Measurements from ENCODE around the gene NAA10. TPM values are rescaled to one million over a fixed set of nuclear protein-coding genes. Genes with fewer than 3 reads are reported as not detected.

Gene NAA10
- total RNA-seq, 1 donor from 2014 or later = 94.4 TPM

DNA sequence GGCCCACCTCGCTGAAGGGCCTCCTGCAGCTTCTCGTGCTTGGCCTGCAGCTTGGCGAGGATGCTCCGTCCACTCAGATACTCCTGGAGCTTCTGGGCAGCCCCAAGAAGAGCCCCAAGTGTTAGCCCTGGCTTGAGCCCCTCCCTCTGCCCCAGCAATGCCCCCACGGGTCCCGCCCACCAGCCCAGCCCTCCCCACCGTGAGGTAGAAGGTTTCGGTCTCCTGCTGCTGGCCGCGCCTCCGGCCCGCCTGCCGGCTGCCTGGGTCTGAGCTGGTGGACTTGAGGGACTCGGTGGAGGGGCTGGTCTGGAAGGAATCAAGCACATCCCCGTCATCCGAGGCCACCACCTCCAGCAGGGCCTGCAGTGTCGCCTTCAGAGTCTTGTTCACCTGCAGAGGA is 21.6 kb downstream of the NAA10 start:
- intact Hi-C loops (cut with micrococcal nuclease) = no loop called here

DNA sequence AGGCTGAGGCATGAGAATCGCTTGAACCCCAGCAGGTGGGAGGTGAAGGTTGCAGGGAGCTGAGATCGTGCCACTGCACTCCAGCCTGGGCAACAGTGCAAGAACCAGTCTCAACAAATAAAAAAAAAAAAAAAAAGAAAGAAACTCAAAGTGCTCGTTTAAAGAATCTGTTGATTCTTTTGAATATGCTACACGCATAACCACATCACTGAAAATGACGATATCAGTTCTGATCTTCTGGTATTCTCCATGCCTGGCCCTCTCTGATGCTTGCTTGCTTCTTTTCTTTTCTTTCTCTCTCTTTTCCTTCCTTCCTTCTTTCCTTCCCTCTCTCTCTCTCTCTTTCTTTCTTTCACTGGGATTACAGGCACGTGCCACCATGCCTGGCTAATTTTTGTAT is 23.0 kb downstream of the NAA10 start:
- intact Hi-C loops (cut with micrococcal nuclease) = no loop called here

GRCh38 chrX:153910446-153910845 is 24.4 kb downstream of the NAA10 start:
- intact Hi-C loops (cut with micrococcal nuclease) = no loop called here

- intact Hi-C loops (cut with micrococcal nuclease) = no loop called here
Measured at GRCh38 chrX:153909980-153910360, 24.9 kb downstream of the NAA10 start.

DNA sequence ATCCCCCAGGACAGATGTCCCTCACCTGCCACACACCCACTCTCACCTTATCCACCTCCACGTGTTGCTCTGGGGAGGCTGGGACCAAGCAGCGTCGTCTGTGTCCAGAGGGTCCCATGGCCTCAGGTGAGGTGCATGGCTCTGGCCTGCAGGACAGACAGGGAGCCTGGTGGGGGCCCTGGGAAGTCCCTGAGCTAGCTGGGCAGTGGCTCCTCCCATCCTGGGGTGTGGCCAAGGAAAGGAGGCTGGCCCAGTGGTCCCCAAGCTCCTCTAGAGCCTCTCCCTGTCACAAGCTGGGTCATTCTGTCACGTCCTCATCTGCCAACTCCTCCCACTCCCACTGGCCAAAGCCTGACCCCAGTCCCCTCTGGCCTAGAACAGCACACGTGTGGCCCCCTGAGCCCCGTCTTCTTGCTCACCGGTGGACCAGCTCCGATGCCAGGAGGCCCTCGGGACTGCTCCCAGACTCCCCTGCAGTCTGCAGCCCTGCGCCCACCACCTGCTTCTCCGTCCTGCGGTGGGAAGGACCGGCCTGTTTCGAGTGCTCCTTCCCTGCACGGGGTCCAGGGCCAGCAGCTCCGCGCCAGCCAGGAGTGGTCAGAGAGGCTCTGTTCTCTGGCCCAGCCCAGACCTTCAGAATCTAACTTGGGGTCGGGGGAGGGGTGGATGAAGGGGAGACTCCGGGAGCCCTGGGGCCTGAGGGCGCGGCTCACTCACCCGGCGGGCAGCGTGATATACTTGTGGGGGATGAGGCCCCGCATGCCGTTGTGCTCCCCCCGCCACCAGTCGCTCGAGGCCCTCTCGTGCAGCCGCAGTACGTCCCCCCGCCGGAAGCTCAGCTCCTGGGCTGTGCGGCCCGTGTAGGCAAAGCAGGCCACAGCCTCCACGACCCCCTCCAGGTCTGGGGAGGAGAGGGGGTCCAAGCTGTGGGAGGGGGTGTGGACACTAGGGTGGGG is 25.5 kb downstream of the NAA10 start:
- intact Hi-C loops (cut with micrococcal nuclease) = no loop called here

DNA sequence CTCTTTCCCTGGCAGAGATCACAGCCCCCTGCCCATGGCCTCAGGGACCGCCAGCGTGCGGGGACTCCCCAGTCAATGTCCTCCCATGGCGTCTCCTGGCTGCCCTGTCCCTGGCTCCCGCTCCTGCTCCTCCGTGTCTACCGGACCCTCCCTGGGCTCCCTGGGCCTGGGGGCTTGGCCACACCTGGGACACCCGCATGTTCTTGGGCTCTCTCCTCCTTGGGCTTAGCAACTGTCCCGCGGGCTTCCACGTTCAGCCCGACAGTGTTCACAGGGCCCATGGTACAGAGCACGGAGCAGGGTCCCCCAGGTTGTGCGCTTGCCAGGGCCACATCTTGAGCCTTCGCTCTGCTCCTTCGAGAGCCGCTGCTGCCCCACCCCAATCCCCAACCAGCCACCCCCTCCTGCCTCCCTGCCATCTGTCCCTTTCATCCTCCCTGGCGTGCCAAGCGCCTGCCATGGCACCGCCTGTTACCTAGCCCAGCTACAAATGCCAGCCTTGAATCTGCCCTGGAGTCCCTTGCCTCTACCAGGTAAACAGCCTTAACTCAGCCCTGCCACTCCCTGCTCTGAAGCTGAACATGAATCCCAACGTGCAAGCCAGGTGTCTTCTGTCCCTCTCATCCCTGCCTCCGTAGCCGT is 26.5 kb downstream of the NAA10 start:
- intact Hi-C loops (cut with micrococcal nuclease) = no loop called here

DNA sequence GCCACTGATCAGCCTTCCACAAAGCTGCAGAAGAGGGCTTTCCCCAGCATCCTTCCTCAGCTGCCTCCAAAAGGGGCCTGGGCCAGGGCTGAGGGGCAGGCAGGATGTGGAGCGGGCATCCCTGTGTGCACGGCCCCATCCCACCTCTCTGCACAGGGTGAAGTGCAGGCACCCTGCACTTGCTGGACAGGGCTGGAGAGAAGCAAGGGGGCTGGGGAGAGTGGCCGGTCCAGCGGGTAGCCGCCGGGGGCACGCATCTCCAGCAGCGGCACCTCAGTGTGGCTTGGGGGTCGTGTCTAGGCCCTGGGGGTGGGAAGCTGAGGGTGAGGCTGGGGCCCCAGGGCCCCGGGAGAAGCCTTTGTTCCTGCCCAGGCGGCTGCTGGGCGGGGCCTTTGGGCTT is 27.4 kb downstream of the NAA10 start:
- intact Hi-C loops (cut with micrococcal nuclease) = no loop called here

DNA sequence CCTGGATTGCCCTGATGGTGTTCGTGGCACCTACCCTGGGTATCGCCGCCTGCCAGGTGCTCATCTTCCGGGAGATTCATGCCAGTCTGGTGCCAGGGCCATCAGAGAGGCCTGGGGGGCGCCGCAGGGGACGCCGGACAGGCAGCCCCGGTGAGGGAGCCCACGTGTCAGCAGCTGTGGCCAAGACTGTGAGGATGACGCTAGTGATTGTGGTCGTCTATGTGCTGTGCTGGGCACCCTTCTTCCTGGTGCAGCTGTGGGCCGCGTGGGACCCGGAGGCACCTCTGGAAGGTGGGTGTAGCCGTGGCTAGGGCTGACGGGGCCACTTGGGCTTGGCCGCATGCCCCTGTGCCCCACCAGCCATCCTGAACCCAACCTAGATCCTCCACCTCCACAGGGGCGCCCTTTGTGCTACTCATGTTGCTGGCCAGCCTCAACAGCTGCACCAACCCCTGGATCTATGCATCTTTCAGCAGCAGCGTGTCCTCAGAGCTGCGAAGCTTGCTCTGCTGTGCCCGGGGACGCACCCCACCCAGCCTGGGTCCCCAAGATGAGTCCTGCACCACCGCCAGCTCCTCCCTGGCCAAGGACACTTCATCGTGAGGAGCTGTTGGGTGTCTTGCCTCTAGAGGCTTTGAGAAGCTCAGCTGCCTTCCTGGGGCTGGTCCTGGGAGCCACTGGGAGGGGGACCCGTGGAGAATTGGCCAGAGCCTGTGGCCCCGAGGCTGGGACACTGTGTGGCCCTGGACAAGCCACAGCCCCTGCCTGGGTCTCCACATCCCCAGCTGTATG is 28.5 kb downstream of the NAA10 start:
- intact Hi-C loops (cut with micrococcal nuclease) = no loop called here

DNA sequence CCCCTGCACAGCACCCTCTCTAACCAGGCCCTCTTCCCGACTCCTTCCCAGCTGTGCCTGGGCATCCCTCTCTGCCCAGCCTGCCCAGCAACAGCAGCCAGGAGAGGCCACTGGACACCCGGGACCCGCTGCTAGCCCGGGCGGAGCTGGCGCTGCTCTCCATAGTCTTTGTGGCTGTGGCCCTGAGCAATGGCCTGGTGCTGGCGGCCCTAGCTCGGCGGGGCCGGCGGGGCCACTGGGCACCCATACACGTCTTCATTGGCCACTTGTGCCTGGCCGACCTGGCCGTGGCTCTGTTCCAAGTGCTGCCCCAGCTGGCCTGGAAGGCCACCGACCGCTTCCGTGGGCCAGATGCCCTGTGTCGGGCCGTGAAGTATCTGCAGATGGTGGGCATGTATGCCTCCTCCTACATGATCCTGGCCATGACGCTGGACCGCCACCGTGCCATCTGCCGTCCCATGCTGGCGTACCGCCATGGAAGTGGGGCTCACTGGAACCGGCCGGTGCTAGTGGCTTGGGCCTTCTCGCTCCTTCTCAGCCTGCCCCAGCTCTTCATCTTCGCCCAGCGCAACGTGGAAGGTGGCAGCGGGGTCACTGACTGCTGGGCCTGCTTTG is 29.2 kb downstream of the NAA10 start:
- intact Hi-C loops (cut with micrococcal nuclease) = no loop called here

DNA sequence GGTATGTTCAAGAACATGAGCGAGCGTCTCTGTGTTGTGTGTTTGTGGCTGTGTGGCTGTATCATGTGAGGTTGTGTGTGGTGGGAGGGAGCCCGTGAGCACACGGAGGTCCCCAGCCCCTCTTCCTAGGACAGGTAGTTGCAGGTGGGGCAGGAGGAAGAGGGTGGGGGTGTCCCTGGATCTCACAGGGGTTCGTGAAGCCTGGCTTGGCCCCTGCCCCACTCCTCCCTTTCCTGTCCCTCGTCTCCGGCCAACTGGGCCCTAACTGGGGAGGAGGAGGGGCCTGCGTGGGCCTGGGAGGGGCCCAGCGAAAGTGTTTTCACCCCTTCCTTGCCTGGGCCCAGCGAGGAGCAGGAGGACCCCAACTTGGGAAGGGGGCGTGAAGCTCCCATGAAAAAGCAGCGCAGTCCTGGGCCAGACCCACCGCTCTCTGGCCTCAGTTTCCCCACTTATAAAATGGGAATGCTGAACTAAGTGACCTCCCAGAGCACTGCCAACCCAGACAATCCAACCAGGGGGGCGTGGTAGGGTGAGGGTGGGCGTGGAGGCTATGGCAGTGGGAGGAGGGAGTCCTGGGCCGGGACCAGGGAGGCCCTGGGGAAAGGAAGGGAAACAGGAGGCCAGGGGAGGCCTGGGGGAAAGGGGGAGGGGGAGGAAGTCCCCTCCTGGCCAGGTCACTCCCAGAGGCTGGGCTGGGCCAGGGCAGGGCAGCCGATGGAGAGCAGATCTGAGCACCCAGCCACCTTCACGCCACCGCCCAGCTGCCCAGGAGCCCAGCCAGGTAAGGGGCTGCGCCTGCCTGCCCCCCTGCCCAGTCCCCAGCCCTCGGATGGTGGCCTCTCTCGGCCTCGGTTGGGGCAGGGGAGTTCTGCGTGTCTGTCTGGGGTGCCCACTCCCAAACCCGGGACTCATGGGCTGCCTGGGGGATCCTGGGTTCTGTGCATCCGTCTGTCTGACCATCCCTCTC is 30.6 kb downstream of the NAA10 start, which contains the start of gene AVPR2:
Gene AVPR2, plus strand, starts transcription at position 683 of the 967 bp plus-strand sequence. CDS start 473 bp downstream, outside the sequence.
- intact Hi-C loops (cut with micrococcal nuclease) = loop anchor here (5.0 kb wide), 1 partner anchor 112 kb away; the partner anchor contains the start of genes IDH3G and SSR4

GRCh38 chrX:153903238-153903980 is 31.4 kb downstream of the NAA10 start:
- intact Hi-C loops (cut with micrococcal nuclease) = loop anchor here (5.0 kb wide), 1 partner anchor 111 kb away; the partner anchor contains the start of genes IDH3G and SSR4

- intact Hi-C loops (cut with micrococcal nuclease) = loop anchor here (5.0 kb wide), 1 partner anchor 110 kb away; the partner anchor contains the start of genes IDH3G and SSR4
Measured at GRCh38 chrX:153902385-153902784, 32.5 kb downstream of the NAA10 start.

- intact Hi-C loops (cut with micrococcal nuclease) = loop anchor here (5.0 kb wide), 1 partner anchor 109 kb away; the partner anchor contains the start of genes IDH3G and SSR4
Measured at GRCh38 chrX:153901753-153902140, 33.1 kb downstream of the NAA10 start.

GRCh38 chrX:153900831-153901752 is 33.7 kb downstream of the NAA10 start:
- intact Hi-C loops (cut with micrococcal nuclease) = loop anchor here (5.0 kb wide), 1 partner anchor 109 kb away; the partner anchor contains the start of genes IDH3G and SSR4

GRCh38 chrX:153897899-153898298 is 36.9 kb downstream of the NAA10 start:
- intact Hi-C loops (cut with micrococcal nuclease) = no loop called here

DNA sequence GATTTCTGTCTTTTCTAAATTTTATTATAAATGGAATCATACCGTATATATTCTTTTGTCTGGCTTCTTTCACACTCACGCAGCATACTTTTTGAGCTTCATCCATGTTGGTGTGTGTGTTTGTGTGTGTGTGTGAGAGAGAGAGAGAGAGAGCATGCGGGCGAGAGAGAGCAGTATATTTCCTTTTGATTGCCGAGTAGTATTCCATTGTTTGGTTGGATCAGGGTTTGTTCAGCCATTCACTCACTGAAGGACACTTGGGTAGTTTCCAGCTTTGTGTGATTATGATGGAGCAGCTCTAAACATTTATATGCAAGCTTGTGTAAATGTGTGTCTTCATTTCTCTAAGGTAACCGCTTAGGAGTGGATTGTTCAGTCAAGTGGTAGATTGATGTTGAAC is 45.7 kb downstream of the NAA10 start:
- intact Hi-C loops (cut with micrococcal nuclease) = no loop called here

- intact Hi-C loops (cut with micrococcal nuclease) = no loop called here
Measured at GRCh38 chrX:153888344-153888743, 46.5 kb downstream of the NAA10 start.

- intact Hi-C loops (cut with micrococcal nuclease) = no loop called here
Measured at GRCh38 chrX:153887385-153887784, 47.5 kb downstream of the NAA10 start.

Data from T-helper 2 cell treated with Interferon-gamma antibody and Interleukin-4, amounts not matched to agents 100 ng/mL and 5 ng/mL, for 36 hours (primary cell).